Left lobe of liver (tissue), 2 donors: ENCODE data around the gene PTX4. TPM values are rescaled to one million over a fixed set of nuclear protein-coding genes. Genes with fewer than 3 reads are reported as not detected.

Experiments used
- ATAC-seq: fragments of 200-7000 bp; cut with Tn5 transposase; one replicate; pipeline ENCODE4 v1.9.1; 2020; ENCODE audit warnings: mild to moderate bottlenecking, moderate library complexity
- DNase-seq: peaks from one replicate; pipeline ENCODE4 v3.0.0-alpha.2; 2020; ENCODE audit warnings: low spot score
- total RNA-seq: library from RNA; stranded (reverse); gene quantifications from one replicate; pipeline ENCODE4 v1.2.1, GENCODE V29; 2021
- donor health status: DM: no; HTN: no; CAD: no; lungs with moderate emphysema.
- donor health status: DM: no; HTN: yes; CAD: no.

Gene PTX4
- total RNA-seq, 1 donor from 2014 or later, result not detected

DNA sequence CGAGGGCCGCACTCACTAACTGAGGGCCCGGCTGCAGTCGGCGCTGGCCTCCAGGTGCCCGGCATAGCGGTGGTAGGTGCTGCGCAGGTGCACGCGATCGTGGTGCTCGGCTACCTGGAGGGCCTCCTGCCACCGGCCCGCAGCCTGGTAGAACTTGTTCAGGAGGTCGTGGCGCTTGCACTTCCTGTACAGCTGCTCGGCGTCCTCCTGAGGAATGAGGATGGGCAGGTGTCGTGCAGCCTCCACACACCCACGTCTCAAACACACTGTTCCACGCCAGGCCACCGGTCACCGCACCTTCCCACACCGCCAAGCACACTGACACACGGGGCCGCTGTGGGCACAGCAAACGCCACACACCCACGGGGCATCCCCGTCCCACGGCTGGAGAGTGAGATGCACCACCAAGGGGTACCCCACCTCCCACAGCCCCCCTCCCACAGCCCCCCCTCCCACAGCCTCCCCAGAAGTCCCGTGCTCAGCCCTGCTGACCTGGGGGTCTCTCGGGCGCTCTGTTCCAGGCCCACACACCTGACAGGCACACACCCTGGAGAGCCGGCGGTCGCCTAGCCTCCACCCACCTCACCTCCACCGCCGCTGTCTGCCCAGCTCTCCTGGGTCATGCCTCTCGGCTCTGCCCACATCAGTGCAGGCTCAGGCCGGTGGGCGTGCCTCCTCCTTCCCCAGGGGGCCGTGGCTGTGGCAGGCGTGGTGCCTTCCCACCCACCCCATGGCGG, 37.3 kb upstream of the PTX4 start:
- ATAC-seq (no peak), DNase-seq (no peak)

DNA sequence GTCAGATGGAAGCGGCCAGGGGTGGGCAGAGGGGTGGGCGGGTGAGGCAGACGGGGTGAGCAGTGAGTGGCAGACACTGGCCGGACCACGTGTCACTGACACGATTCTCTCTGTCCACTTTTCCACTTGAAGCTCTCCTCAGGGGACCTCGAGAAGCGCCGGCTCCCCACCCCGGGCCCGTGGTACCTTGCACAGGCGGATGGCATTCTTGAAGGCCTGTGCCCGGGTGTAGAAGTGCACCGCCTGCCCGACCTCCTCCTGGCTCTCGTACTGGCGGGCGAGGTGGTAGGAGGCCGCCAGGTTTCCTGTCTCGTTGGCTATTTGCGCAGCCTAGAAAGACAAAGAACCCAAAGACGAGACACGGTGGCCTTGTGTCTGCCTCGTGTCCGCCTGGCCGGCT, 35.6 kb upstream of the PTX4 start:
- ATAC-seq, result no peak
- no peak for DNase-seq

- DNase-seq, result no peak
- ATAC-seq, result no peak
These were observed 35.0 kb upstream of the PTX4 start for GRCh38 chr16:1523581-1524245.

DNA sequence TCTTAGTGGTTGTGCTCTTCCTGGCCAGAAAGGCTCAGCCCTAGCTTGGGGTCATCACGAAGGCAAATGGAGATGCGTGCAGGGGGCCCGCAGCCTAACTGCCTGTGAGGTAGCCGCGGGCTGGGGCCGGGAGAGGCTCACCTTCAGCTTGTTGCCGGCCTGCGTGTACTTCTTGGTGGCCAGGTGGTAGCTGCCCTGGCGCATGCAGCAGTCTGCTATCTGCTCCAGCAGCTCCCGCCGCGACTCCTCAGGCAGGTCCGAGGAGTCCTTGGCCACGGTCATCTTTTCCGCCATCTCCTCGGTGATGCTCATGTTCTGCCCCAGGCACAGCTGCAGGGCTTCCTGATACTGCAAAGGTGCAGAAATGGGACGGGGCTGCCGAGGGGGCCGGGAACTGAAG, 31.7 kb upstream of the PTX4 start:
- ATAC-seq (no peak), DNase-seq (no peak)

- ATAC-seq (no peak), DNase-seq (no peak)
These were observed 31.1 kb upstream of the PTX4 start for GRCh38 chr16:1519831-1520230.

GRCh38 chr16:1518626-1519135, 29.9 kb upstream of the PTX4 start:
- no peak for DNase-seq
- ATAC-seq, result peak; percentile 11

- DNase-seq (no peak), ATAC-seq (no peak)
These were observed 25.8 kb upstream of the PTX4 start for GRCh38 chr16:1514507-1514906.

- DNase-seq (no peak), ATAC-seq (peak; percentile 56)
These were observed 24.0 kb upstream of the PTX4 start for GRCh38 chr16:1512774-1513173.

- DNase-seq (no peak), ATAC-seq (peak; percentile 15)
These were observed 23.2 kb upstream of the PTX4 start for GRCh38 chr16:1511662-1512569.

- ATAC-seq (no peak), DNase-seq (no peak)
These were observed 22.2 kb upstream of the PTX4 start for GRCh38 chr16:1510941-1511351.

GRCh38 chr16:1510272-1510671, 21.5 kb upstream of the PTX4 start:
- no peak for DNase-seq
- no peak for ATAC-seq

- peak; percentile 41 for ATAC-seq
- no peak for DNase-seq
These were observed 20.8 kb upstream of the PTX4 start for GRCh38 chr16:1509307-1510221.

DNA sequence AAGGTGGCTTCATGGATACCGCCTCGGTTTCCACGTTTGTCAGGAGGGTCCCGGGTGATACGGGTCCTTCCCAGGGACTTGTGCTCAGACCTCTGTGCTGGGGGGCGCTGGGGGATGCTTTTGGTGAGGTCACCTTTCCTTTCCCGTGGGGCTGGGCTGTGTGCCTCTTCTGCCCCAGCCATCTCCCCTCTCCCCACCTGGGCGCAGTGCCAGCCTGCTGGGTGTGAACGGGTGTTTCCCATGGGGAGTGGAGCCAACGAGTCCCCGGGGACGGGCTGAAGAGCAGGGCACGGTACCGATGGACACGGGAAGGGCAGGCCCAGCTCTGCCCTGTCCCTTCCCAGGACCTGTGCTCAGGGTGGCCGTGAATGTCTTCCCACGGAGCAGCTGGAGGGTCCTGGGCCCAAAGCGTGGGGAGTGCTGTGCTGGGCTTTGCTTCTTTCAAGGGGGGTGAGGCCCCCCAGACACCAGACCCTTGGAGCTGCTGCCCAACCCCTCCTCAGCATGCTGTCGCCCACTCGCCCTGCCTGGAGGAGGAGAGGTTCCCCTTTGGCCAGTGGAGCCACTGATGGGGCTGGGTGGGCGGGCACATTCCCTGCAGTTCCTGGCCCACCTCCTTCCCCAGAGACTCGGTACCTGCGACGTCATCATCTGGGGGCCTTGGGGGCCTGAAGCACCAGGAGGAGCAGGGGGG, 19.9 kb upstream of the PTX4 start:
- DNase-seq (no peak), ATAC-seq (no peak)

DNA sequence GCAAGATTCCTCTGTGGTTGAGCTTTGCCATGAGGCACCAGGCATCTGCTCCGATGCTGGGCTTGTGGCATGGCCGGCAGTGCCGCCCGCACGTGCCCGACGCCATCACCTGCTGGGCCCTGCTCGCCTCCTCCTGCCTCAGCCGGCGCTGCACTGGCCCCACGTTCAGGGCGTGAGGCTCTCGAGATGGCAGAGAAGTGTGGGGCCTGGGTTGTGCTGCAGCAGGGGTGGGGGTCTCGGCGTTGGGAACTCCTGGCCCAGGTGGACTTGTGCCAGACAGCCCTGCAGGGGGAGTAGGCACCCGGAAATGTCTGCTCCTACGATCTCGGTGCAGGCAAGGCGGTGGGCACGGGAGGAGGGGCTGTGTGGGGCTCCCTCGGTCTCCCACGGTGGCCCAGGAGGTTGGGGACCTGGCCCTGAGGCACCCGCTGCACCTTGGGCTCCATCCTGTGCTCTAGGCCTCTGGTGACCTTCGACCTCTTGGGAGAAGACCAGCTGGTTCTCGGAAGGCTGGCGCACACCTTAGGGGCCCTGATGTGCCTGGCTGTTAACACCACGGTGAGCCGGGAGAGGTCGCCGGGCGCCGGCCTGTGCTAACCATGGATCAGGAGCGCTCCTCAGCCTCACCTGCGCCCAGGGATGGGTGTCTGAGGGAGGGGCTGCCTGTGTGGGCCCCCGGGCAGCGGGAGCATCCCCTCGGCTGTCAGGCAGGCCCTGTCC, 17.9 kb upstream of the PTX4 start:
- DNase-seq (no peak), ATAC-seq (peak; percentile 32)

DNA sequence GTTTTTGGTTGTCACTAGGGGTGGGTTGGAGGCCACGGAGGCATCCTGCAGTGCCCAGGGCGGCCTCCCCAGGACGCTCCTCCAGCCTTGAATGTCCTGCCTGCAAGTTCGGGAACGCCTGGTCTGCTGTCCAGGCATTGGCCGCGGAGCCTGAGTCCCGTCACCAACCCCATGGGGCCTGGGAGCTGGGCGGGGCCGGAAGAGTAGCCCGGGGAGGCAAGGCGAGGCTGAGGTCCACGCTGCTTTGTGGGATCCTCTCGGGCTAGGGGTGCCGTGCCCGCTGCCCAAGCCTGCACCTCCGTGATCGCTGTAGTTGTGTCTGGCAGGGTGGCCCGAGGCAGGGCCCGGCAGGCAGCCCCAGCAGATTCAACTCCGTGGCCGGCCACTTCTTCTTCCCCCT, 17.2 kb upstream of the PTX4 start:
- ATAC-seq (no peak), DNase-seq (no peak)

- ATAC-seq (no peak), DNase-seq (no peak)
These were observed 16.5 kb upstream of the PTX4 start for GRCh38 chr16:1505073-1505844.

DNA sequence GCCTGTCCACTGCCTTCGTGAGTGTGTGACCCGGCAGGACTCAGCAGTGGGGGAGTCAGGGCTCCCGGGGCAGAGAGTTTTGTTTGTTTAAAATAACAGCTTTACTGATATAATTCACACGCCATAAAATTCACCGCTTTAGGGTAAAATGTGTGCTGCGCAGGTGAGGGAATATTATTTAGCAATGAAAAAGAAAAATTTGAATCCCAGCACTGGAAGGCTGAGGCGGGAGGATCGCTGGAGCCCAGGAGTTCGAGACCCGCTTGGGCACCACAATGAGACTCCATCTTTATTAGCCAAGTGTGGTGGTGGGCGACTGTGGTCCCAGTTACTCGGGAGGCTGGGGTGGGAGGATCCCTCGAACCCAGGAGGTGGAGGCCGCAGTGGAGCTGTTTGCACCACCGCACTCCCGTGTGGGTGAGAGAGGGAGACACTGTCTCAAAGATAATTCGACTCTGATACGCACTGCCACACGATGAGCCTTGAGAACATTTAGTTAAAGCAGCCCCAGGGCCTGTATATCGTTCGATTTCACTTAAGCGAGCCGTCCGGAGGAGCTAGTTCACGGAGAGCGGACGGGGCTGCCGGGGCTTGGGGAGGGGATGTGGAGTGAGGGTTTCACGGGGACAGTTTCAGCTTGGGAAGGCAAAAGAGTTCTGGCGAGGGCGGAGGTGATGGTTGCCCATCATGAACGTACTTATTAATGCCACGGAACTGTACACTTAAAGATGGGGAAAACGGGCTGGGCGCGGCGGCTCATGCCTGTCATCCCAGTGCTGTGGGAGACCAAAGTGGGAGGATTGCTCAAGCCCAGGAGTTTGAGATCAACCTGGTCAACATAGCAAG, 14.6 kb upstream of the PTX4 start:
- no peak for ATAC-seq
- DNase-seq, result no peak
